Peyer's patch (tissue), 4 donors: ENCODE data around the gene UBASH3B. TPM values are rescaled to one million over a fixed set of nuclear protein-coding genes. Genes with fewer than 3 reads are reported as not detected.
A peak's percentile ranks its signal among the peaks of the same experiment; 100 is the strongest.

Source experiments
- DNase-seq, 3 donors: peaks; one replicate each; pipeline ENCODE4 v3.0.0-alpha.2; 2017 to 2019
- H3K27ac ChIP-seq, 4 donors: fragments of 200-600 bp; sonication (generic); one replicate each; pipeline ENCODE4 v1.5.1; 2016 to 2019
- H3K27me3 ChIP-seq, 2 donors: fragments of 200-600 bp; sonication (generic); one replicate each; pipeline ENCODE4 v1.5.1; 2019
- H3K36me3 ChIP-seq, 3 donors: fragments of 200-600 bp; sonication (generic); one replicate each; pipeline ENCODE4 v1.5.1; 2016 to 2019
- H3K4me1 ChIP-seq, 4 donors: fragments of 200-600 bp; sonication (generic); one replicate each; pipeline ENCODE4 v1.5.1; 2016 to 2019
- H3K4me3 ChIP-seq, 4 donors: fragments of 200-600 bp; sonication (generic); 1 replicate in 3 of 4; 2 replicates in 1 of 4; pipeline ENCODE4 v1.5.1; 2016 to 2019; ENCODE audit warnings: mild to moderate bottlenecking in 1 of 4
- H3K9me3 ChIP-seq, 4 donors: fragments of 200-600 bp; sonication (generic); one replicate each; pipeline ENCODE4 v1.5.1; 2016 to 2019; ENCODE audit warnings: mild to moderate bottlenecking in 1 of 4
- CTCF ChIP-seq, 6 experiments: fragments of 450-650 bp in 4 of 6; fragments of 200-600 bp in 2 of 6; sonication (generic) in 1 of 6; IDR thresholded peaks; one replicate each; pipeline ENCODE4 v1.5.1; 2017 to 2019; ENCODE audit warnings: antibody characterized with exemption in 6 of 6, mild to moderate bottlenecking in 3 of 6, moderate library complexity in 1 of 6
- POLR2A ChIP-seq, 2 donors: fragments of 450-650 bp; IDR thresholded peaks; one replicate each; pipeline ENCODE4 v1.5.1; 2017; ENCODE audit warnings: antibody characterized with exemption in 2 of 2, mild to moderate bottlenecking in 2 of 2, moderate library complexity in 2 of 2
- total RNA-seq, 4 donors: library from RNA; depleted of rRNA; stranded (reverse); fragments of >200 nt; gene quantifications; one replicate each; pipeline ENCODE4 v1.1.0, GENCODE V29; 2016

Gene UBASH3B
- total RNA-seq, 4 donors from 2014 or later = 2.3 to 14.9 (median 5.2) TPM

- peak in 2 of 3 donors; percentile 74 to 77 for DNase-seq
- no peak overlapping the region for H3K4me3 ChIP-seq
- no peaks in the 10 kb centered on the region for H3K36me3 ChIP-seq
- peak overlapping the region; percentile 29 to 71 (median 56) for H3K27ac ChIP-seq
- no peaks in the 10 kb centered on the region for H3K9me3 ChIP-seq
- no peaks in the 10 kb centered on the region for H3K27me3 ChIP-seq
- H3K4me1 ChIP-seq = peaks cover 0 to 5% (median 2%) of the 10 kb centered on the region in 4 donors
- TF ChIP-seq CTCF (IDR thresholded peaks at IDR 0.05) (no peak), POLR2A (IDR thresholded peaks at IDR 0.05) (no peak)
Measured at GRCh38 chr11:122697636-122698167, 42.2 kb downstream of the UBASH3B start.

DNA sequence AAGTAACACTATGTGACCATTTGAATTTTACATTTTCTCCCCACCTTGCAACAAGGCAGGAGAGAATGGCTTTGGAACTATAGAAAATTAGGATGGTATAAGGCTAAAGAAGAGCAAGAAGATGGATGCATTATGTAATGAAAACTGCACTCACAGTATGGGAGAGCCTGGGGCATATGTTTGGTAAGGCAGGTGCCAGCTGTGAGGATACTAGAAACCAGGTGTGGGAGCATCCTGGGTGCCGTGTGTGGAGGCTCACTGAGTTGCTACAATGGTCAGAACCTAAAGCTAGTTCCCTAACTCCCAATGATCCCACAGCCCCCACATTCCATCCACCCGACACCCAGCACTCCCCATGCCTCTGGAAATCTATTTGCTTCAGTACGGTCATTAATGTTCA, 42.9 kb downstream of the UBASH3B start:
- no peaks in the 10 kb centered on the region for H3K36me3 ChIP-seq

DNA sequence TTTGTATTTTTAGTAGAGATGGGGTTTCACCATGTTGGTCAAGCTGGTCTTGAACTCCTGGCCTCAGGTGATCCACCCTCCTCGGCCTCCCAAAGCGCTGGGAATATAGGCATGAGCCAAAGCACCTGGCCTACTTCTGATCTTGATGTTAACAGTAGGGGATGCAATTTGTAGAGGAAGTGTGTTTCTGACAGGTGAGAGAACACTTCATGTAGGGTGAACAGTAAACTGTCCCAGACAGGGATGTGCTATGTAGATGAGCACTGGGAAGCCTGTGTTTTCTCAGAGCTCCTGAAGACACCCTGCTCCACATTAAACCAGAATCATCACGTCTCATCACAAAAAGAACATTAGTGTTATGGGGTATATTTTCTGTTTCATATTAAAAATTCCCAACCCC, 45.1 kb downstream of the UBASH3B start:
- no peak overlapping the region for H3K27ac ChIP-seq
- H3K36me3 ChIP-seq = no peaks in the 10 kb centered on the region
- H3K27me3 ChIP-seq = no peaks in the 10 kb centered on the region
- TF ChIP-seq CTCF (IDR thresholded peaks at IDR 0.05) (no peak), POLR2A (IDR thresholded peaks at IDR 0.05) (no peak)
- DNase-seq = no peak
- H3K4me3 ChIP-seq = no peak overlapping the region
- peaks cover 0 to 5% (median 2%) of the 10 kb centered on the region in 4 donors for H3K4me1 ChIP-seq
- H3K9me3 ChIP-seq = no peaks in the 10 kb centered on the region

More for the DNA sequence above, 42.9 kb downstream of the UBASH3B start:
- Histone ChIP-seq H3K27me3 (no peaks in the 10 kb centered on the region), H3K4me1 (peaks cover 0 to 5% (median 2%) of the 10 kb centered on the region in 4 donors), H3K27ac (peak overlapping the region; percentile 29 to 71 (median 56)), H3K9me3 (no peaks in the 10 kb centered on the region), H3K4me3 (no peak overlapping the region)
- TF ChIP-seq POLR2A (IDR thresholded peaks at IDR 0.05) = no peak
- no peak for TF ChIP-seq CTCF (IDR thresholded peaks at IDR 0.05)
- no peak for DNase-seq

DNA sequence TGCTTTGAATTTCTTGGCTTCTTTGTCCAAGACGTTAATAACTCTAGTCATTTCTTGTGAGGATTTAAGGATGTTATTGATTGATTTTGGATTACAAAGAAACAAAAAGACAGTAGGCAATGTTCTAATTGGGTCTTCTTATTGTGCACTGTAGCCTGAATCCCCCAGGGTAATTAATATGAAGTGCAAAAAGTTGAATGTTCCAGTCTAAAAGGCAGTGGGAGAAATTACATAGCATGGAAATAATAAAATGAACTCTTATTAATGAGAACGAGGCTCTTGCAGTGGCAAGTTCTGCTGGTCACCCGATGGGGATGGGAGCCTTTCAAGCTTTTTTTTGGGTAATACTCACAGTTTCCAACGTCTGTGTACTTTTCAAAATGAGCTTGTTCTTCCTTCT, 45.6 kb downstream of the UBASH3B start:
- H3K9me3 ChIP-seq = no peaks in the 10 kb centered on the region
- no peak overlapping the region for H3K4me3 ChIP-seq
- H3K4me1 ChIP-seq = peaks cover 0 to 5% (median 2%) of the 10 kb centered on the region in 4 donors
- TF ChIP-seq POLR2A (IDR thresholded peaks at IDR 0.05) (no peak), CTCF (IDR thresholded peaks at IDR 0.05) (no peak)
- no peak overlapping the region for H3K27ac ChIP-seq
- no peaks in the 10 kb centered on the region for H3K36me3 ChIP-seq
- no peaks in the 10 kb centered on the region for H3K27me3 ChIP-seq
- no peak for DNase-seq

DNA sequence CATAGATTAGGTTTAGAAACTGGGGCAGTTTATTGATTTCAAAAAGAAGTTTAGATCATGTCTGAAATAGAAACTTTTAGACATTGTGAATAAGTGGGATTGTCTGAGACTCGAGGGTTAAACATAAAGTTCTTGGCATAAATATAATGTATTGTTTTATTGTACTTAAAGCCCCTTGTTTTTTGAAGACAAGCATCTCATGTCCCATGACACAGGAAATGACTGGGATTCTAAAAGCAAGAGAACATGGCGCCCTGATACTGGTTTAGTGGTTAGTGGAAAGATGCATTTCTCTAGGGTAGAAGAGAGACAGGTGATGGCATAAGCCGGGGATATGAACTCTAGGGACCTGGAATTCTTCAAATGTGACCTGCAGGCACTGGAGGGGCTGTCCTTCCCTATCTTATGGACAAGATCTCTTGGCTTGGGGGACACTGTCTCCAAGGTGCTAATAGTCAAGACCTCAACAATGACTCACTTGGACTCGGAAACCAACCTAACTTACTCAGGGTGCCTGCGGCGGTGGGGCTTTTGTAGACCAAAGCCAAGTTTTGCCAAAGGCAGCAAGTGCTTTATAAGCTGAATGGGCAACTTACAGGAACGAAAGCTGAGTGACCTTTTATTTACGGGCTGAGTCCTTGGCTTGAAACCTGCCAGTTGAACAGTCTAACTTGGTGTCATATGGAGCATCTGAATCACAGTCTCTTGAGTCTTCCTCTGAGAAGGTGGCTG, 48.2 kb downstream of the UBASH3B start:
- TF ChIP-seq CTCF (IDR thresholded peaks at IDR 0.05) (no peak), POLR2A (IDR thresholded peaks at IDR 0.05) (no peak)
- H3K27ac ChIP-seq = no peak overlapping the region
- H3K4me3 ChIP-seq = no peak overlapping the region
- H3K27me3 ChIP-seq = no peaks in the 10 kb centered on the region
- no peaks in the 10 kb centered on the region for H3K9me3 ChIP-seq
- H3K4me1 ChIP-seq = no peaks in the 10 kb centered on the region
- DNase-seq = no peak
- no peaks in the 10 kb centered on the region for H3K36me3 ChIP-seq
